SU-DHL-6 (cell line): ENCODE results near the gene THUMPD3.

Experiments used
- H2AFZ ChIP-seq: fragments of 200-600 bp; sonication (generic); 2 replicates; pipeline ENCODE4 v1.6.1; 2014; ENCODE audit warnings: low read depth, mild to moderate bottlenecking, moderate library complexity, mixed read lengths, antibody characterized with exemption, low read length; ENCODE audit not compliant: severe bottlenecking
- H3F3A ChIP-seq: fragments of 200-600 bp; shearing (Covaris generic); 2 replicates; pipeline ENCODE4 v1.6.0; 2016; ENCODE audit warnings: antibody characterized with exemption, mild to moderate bottlenecking; ENCODE audit not compliant: insufficient read depth
- H3K27ac ChIP-seq: fragments of 200-600 bp; sonication (generic); 2 replicates; pipeline ENCODE4 v1.5.1; 2016; ENCODE audit warnings: low read depth, mild to moderate bottlenecking, low read length, moderate library complexity, mixed read lengths
- H3K27me3 ChIP-seq: fragments of 200-600 bp; sonication (generic), shearing (Covaris generic); 2 replicates; pipeline ENCODE4 v1.6.0; 2014; ENCODE audit warnings: mild to moderate bottlenecking, low read length
- H3K36me3 ChIP-seq: fragments of 200-600 bp; sonication (generic); 2 replicates; pipeline ENCODE4 v1.6.1; 2014; ENCODE audit warnings: mild to moderate bottlenecking, low read length, mixed read lengths
- H3K4me2 ChIP-seq: fragments of 300-600, 200-600 bp; shearing (Covaris generic), sonication (generic); 2 replicates; pipeline ENCODE4 v1.6.0; 2014; ENCODE audit warnings: low read length, low read depth, mild to moderate bottlenecking; ENCODE audit not compliant: poor library complexity, severe bottlenecking
- H3K4me3 ChIP-seq: fragments of 200-600 bp; sonication (generic); 2 replicates; pipeline ENCODE4 v1.5.1; 2014; ENCODE audit warnings: antibody characterized with exemption, low read length, mild to moderate bottlenecking, mixed read lengths; ENCODE audit not compliant: insufficient read depth, poor library complexity, severe bottlenecking
- H3K79me2 ChIP-seq: fragments of 200-600 bp; sonication (generic); 2 replicates; pipeline ENCODE4 v1.6.1; 2014; ENCODE audit warnings: mild to moderate bottlenecking, low read length, moderate library complexity; ENCODE audit not compliant: insufficient read depth
- H3K9ac ChIP-seq: fragments of 200-600 bp; sonication (generic); 2 replicates; pipeline ENCODE4 v1.7.0; 2014; ENCODE audit warnings: mild to moderate bottlenecking, low read length
- H3K9me2 ChIP-seq: fragments of 200-600 bp; sonication (generic); replicated peaks from 2 replicates; pipeline ENCODE4 v1.6.1; 2014; ENCODE audit warnings: low read length; ENCODE audit not compliant: insufficient read depth
- H3K9me3 ChIP-seq: fragments of 200-600 bp; sonication (generic); 2 replicates; pipeline ENCODE4 v1.6.1; 2014; ENCODE audit warnings: low read length, mixed read lengths; ENCODE audit not compliant: insufficient read depth
- H4K20me1 ChIP-seq: fragments of 200-600 bp; sonication (generic); 2 replicates; pipeline ENCODE4 v1.6.1; 2014; ENCODE audit warnings: low read depth, mild to moderate bottlenecking, antibody characterized with exemption, low read length, moderate library complexity, mixed read lengths
- CTCF ChIP-seq: fragments of 200-600 bp; sonication (generic); IDR thresholded peaks from one replicate; pipeline ENCODE4 v1.5.1; 2017; ENCODE audit warnings: antibody characterized with exemption, mild to moderate bottlenecking, low read length, moderate library complexity; ENCODE audit not compliant: insufficient read depth, poor library complexity, severe bottlenecking
- EZH2phosphoT487 ChIP-seq: fragments of 200-600 bp; sonication (generic), shearing (Covaris generic); conservative IDR thresholded peaks from 2 replicates; pipeline ENCODE4 v1.6.1; 2018; ENCODE audit warnings: mild to moderate bottlenecking, antibody characterized with exemption, low read length, moderate library complexity, mixed read lengths

THUMPD3 gene

GRCh38 chr3:9386078-9386459 lies 23.2 kb downstream of the THUMPD3 start:
- no peak overlapping the region for H3K9ac ChIP-seq
- peaks cover 14% of the 10 kb centered on the region for H3K79me2 ChIP-seq
- H3K9me2 ChIP-seq = no peaks in the 10 kb centered on the region
- H3K9me3 ChIP-seq = no peaks in the 10 kb centered on the region
- no peak for TF ChIP-seq EZH2phosphoT487
- no peak for TF ChIP-seq CTCF
- no peak overlapping the region for H3K4me3 ChIP-seq
- H3K4me2 ChIP-seq = no peak overlapping the region
- no peaks in the 10 kb centered on the region for H3K27me3 ChIP-seq
- no peak overlapping the region for H2AFZ ChIP-seq
- peaks cover 14% of the 10 kb centered on the region; the same call in 1 of the 2 replicates for H4K20me1 ChIP-seq
- peaks cover 53% of the 10 kb centered on the region for H3K36me3 ChIP-seq
- no peak overlapping the region for H3K27ac ChIP-seq
- H3F3A ChIP-seq = peaks cover 82% of the 10 kb centered on the region

- H3K79me2 ChIP-seq = peaks cover 21% of the 10 kb centered on the region
- H3F3A ChIP-seq = peaks cover 82% of the 10 kb centered on the region
Measured at GRCh38 chr3:9386501-9387321, 23.9 kb downstream of the THUMPD3 start.

GRCh38 chr3:9387322-9387655 lies 24.4 kb downstream of the THUMPD3 start:
- H3K27me3 ChIP-seq = no peaks in the 10 kb centered on the region
- no peak overlapping the region for H2AFZ ChIP-seq
- no peak overlapping the region for H3K9ac ChIP-seq
- H3K4me3 ChIP-seq = no peak overlapping the region
- TF ChIP-seq CTCF (no peak), EZH2phosphoT487 (no peak)
- peaks cover 26% of the 10 kb centered on the region for H3K79me2 ChIP-seq
- no peaks in the 10 kb centered on the region for H3K9me3 ChIP-seq
- no peak overlapping the region for H3K4me2 ChIP-seq
- no peak overlapping the region for H3K27ac ChIP-seq
- H3K36me3 ChIP-seq = peaks cover 63% of the 10 kb centered on the region
- peaks cover 79% of the 10 kb centered on the region for H3F3A ChIP-seq
- no peaks in the 10 kb centered on the region for H3K9me2 ChIP-seq
- peaks cover 23% of the 10 kb centered on the region for H4K20me1 ChIP-seq

More at GRCh38 chr3:9386501-9387321, 23.9 kb downstream of the THUMPD3 start:
- peaks cover 17% of the 10 kb centered on the region for H4K20me1 ChIP-seq
- peaks cover 58% of the 10 kb centered on the region for H3K36me3 ChIP-seq
- no peak overlapping the region for H2AFZ ChIP-seq
- H3K9me3 ChIP-seq = no peaks in the 10 kb centered on the region
- H3K4me3 ChIP-seq = no peak overlapping the region
- H3K27me3 ChIP-seq = no peaks in the 10 kb centered on the region
- H3K27ac ChIP-seq = peak overlapping the region; percentile 17; the same call in 1 of the 2 replicates
- no peak for TF ChIP-seq EZH2phosphoT487
- no peak for TF ChIP-seq CTCF
- no peak overlapping the region for H3K4me2 ChIP-seq
- no peak overlapping the region for H3K9ac ChIP-seq
- H3K9me2 ChIP-seq = no peaks in the 10 kb centered on the region
